Muscle layer of colon (tissue), 2 donors: ENCODE measurements around the gene FES.

Experiments used
- H3K27ac ChIP-seq: one replicate; pipeline ENCODE4 v1.7.0; 2013; ENCODE audit warnings: low read depth, mild to moderate bottlenecking, low read length, moderate library complexity
- H3K27me3 ChIP-seq, 2 donors: one replicate each; pipeline ENCODE4 v1.7.0; 2013; ENCODE audit warnings: low read length in 2 of 2, mild to moderate bottlenecking in 2 of 2; ENCODE audit not compliant: insufficient read depth in 2 of 2, control insufficient read depth in 1 of 2
- H3K36me3 ChIP-seq: one replicate; pipeline ENCODE4 v1.7.0; 2013; ENCODE audit warnings: mild to moderate bottlenecking, low read length; ENCODE audit not compliant: insufficient read depth
- H3K4me1 ChIP-seq: one replicate; pipeline ENCODE4 v1.7.0; 2013; ENCODE audit warnings: mild to moderate bottlenecking, low read length; ENCODE audit not compliant: insufficient read depth
- H3K4me3 ChIP-seq, 2 donors: one replicate each; pipeline ENCODE4 v1.7.0; 2013; ENCODE audit warnings: low read length in 2 of 2, low read depth in 1 of 2, mild to moderate bottlenecking in 1 of 2, moderate library complexity in 1 of 2
- H3K9ac ChIP-seq: one replicate; pipeline ENCODE4 v1.7.0; 2013; ENCODE audit warnings: low read length
- H3K9me3 ChIP-seq: one replicate; pipeline ENCODE4 v1.7.0; 2013; ENCODE audit warnings: mild to moderate bottlenecking, low read length
- donor health status: abdominal sarcoma.
- donor health status: Adenocarcinoma of cecum.

Gene FES

DNA sequence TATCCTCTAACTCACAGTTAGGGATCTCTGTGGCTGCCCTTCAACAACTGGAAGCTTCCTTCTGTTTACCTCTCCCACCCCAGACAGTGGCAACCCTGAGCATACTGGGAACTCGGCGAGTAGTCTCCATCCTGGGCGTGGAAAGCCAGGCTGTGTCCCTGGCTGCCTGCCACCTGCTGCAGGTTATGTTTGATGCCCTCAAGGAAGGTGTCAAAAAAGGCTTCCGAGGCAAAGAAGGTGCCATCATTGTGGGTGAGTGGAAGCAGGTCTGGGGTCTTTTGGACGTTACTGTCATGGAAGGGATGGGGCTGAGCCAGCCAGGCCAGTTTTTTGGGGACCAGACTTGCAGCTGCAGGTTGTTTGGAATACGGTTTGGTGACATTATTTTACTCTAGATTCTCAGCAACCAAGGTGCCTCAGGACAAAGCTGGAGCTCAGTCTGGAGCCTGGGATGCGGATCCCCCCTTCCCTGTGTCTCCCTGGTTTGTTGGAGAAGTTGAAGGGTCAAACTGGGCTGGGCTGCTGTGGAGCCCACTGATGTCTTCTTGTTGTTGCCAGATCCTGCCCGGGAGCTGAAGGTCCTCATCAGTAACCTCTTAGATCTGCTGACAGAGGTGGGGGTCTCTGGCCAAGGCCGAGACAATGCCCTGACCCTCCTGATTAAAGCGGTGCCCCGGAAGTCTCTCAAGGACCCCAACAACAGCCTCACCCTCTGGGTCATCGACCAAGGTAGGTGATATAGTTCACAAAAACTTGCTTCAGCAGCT, 58.2 kb downstream of the FES start:
- H3K27ac ChIP-seq: no peak overlapping the region
- no peaks in the 10 kb centered on the region for H3K27me3 ChIP-seq
- no peak overlapping the region for H3K9ac ChIP-seq
- no peaks in the 10 kb centered on the region for H3K4me1 ChIP-seq
- no peak overlapping the region for H3K4me3 ChIP-seq
- no peaks in the 10 kb centered on the region for H3K9me3 ChIP-seq
- peaks cover 75% of the 10 kb centered on the region for H3K36me3 ChIP-seq

DNA sequence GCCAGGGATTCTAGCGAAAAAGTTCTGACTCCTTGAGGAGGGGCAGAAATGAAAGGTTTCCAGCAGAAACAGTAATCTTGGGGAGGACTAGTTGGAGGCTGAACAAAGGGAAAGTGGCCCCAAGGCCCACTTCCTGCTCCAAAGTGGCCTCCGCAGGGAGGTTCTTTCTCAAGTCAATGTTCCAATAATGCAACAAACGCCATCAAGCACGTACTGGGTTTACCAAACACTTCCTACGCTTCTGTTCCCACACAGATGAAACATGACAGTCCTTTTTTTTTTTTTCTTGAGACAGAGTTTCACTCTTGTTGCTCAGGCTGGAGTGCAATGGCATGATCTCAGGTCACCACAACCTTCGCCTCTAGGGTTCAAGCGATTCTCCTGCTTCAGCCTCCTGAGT, 60.8 kb downstream of the FES start:
- H3K36me3 ChIP-seq: peaks cover 81% of the 10 kb centered on the region
- H3K4me1 ChIP-seq: no peaks in the 10 kb centered on the region
- no peaks in the 10 kb centered on the region for H3K27me3 ChIP-seq
- H3K27ac ChIP-seq: no peak overlapping the region
- no peaks in the 10 kb centered on the region for H3K9me3 ChIP-seq
- no peak overlapping the region for H3K9ac ChIP-seq
- no peak overlapping the region for H3K4me3 ChIP-seq
